ENCODE results near the gene CDC7. TPM values are rescaled to one million over a fixed set of nuclear protein-coding genes. Genes with fewer than 3 reads are reported as not detected.

The CDC7 gene
- polyA plus RNA-seq, 1 donor (not counting 4 experiments of a cell fraction or from before 2014, with no cell fraction given), result 8.1 TPM

GRCh38 chr1:91490501-91490900 lies 10.2 kb upstream of the CDC7 start:
- DNase-seq (ENCODE audit: low read depth, low spot score), result no peak
- Histone ChIP-seq H3K36me3 (ENCODE audit: control insufficient read depth in 2 of 2, extremely low read depth in 1 of 2, insufficient read depth in 2 of 2, low read length in 2 of 2) (no peaks in the 10 kb centered on the region), H3K4me1 (ENCODE audit: control insufficient read depth, extremely low read depth, insufficient read depth, low read length) (no peaks in the 10 kb centered on the region), H3K9me3 (ENCODE audit: control insufficient read depth, low read depth, low read length) (no peaks in the 10 kb centered on the region), H3K9me1 (ENCODE audit: control insufficient read depth, extremely low read depth, insufficient read depth, low read length) (no peaks in the 10 kb centered on the region), H3K27me3 (ENCODE audit: control insufficient read depth, extremely low read depth, insufficient read depth, low read length) (no peaks in the 10 kb centered on the region), H2AFZ (ENCODE audit: control insufficient read depth, low read length) (no peak overlapping the region), H3K79me2 (ENCODE audit: control insufficient read depth, insufficient read depth, low read length) (no peaks in the 10 kb centered on the region), H4K20me1 (ENCODE audit: control insufficient read depth, extremely low read depth, insufficient read depth, low read length) (no peaks in the 10 kb centered on the region), H3K9ac (ENCODE audit: control insufficient read depth, extremely low read depth, insufficient read depth, low read length) (no peak overlapping the region), H3K4me3 (ENCODE audit: control insufficient read depth in 2 of 3, extremely low read depth in 1 of 3, insufficient read depth in 2 of 3, low read depth in 1 of 3, low read length in 3 of 3) (no peak overlapping the region), H3K4me2 (ENCODE audit: control insufficient read depth, extremely low read depth, insufficient read depth, low read depth, low read length) (no peak overlapping the region), H3K27ac (ENCODE audit: control insufficient read depth, insufficient read depth, low read length) (no peak overlapping the region)
- no peak for FAIRE-seq
- TF ChIP-seq CTCF (optimal IDR thresholded peaks at IDR 0.05 in 1 of 3, IDR thresholded peaks at IDR 0.05 in 1 of 3, conservative IDR thresholded peaks at IDR 0.05 in 1 of 3; ENCODE audit: extremely low read depth in 1 of 3, insufficient read depth in 2 of 3, low read length in 3 of 3), result no peak
- no peak for TF ChIP-seq EZH2 (IDR thresholded peaks at IDR 0.05; ENCODE audit: low read length)
- dilution Hi-C loops (cut with MboI; ENCODE audit: extremely low pct_ligation_motif_present, low sequenced_read_pairs), result no loop called here

GRCh38 chr1:91498035-91498434 lies 2.6 kb upstream of the CDC7 start:
- H3K27ac ChIP-seq (ENCODE audit: control insufficient read depth, insufficient read depth, low read length), result no peak overlapping the region
- no peak overlapping the region for H3K4me3 ChIP-seq (ENCODE audit: control insufficient read depth in 2 of 3, extremely low read depth in 1 of 3, insufficient read depth in 2 of 3, low read depth in 1 of 3, low read length in 3 of 3)
- no peaks in the 10 kb centered on the region for H3K9me1 ChIP-seq (ENCODE audit: control insufficient read depth, extremely low read depth, insufficient read depth, low read length)
- no peaks in the 10 kb centered on the region for H3K9me3 ChIP-seq (ENCODE audit: control insufficient read depth, low read depth, low read length)
- dilution Hi-C loops (cut with MboI; ENCODE audit: extremely low pct_ligation_motif_present, low sequenced_read_pairs), result no loop called here
- no peaks in the 10 kb centered on the region for H3K27me3 ChIP-seq (ENCODE audit: control insufficient read depth, extremely low read depth, insufficient read depth, low read length)
- no peak overlapping the region for H3K9ac ChIP-seq (ENCODE audit: control insufficient read depth, extremely low read depth, insufficient read depth, low read length)
- peaks cover 10% of the 10 kb centered on the region for H3K79me2 ChIP-seq (ENCODE audit: control insufficient read depth, insufficient read depth, low read length)
- H4K20me1 ChIP-seq (ENCODE audit: control insufficient read depth, extremely low read depth, insufficient read depth, low read length), result no peaks in the 10 kb centered on the region
- no peak for FAIRE-seq
- H3K4me2 ChIP-seq (ENCODE audit: control insufficient read depth, extremely low read depth, insufficient read depth, low read depth, low read length), result no peak overlapping the region
- no peak for TF ChIP-seq EZH2 (IDR thresholded peaks at IDR 0.05; ENCODE audit: low read length)
- TF ChIP-seq CTCF (optimal IDR thresholded peaks at IDR 0.05 in 1 of 3, IDR thresholded peaks at IDR 0.05 in 1 of 3, conservative IDR thresholded peaks at IDR 0.05 in 1 of 3; ENCODE audit: extremely low read depth in 1 of 3, insufficient read depth in 2 of 3, low read length in 3 of 3), result no peak
- peaks cover 19% of the 10 kb centered on the region for H3K4me1 ChIP-seq (ENCODE audit: control insufficient read depth, extremely low read depth, insufficient read depth, low read length)
- no peak for DNase-seq (ENCODE audit: low read depth, low spot score)
- H2AFZ ChIP-seq (ENCODE audit: control insufficient read depth, low read length), result no peak overlapping the region
- H3K36me3 ChIP-seq (ENCODE audit: control insufficient read depth in 2 of 2, extremely low read depth in 1 of 2, insufficient read depth in 2 of 2, low read length in 2 of 2), result no peaks in the 10 kb centered on the region
